Liver (tissue), 9 donors: ENCODE results near the gene CCR3. TPM values are rescaled to one million over a fixed set of nuclear protein-coding genes. Genes with fewer than 3 reads are reported as not detected.

Source experiments
- DNase-seq: peaks from one replicate; pipeline ENCODE4 v3.0.0-alpha.2; 2017; ENCODE audit warnings: low spot score
- H3K27ac ChIP-seq, 2 donors: one replicate each; pipeline ENCODE4 v1.7.0; 2013; ENCODE audit warnings: inconsistent platforms in 2 of 2, low read length in 2 of 2, control low read depth in 1 of 2, low read depth in 1 of 2, mild to moderate bottlenecking in 1 of 2
- H3K27me3 ChIP-seq, 4 donors: one replicate each; pipeline versions ENCODE4 v1.6.1 to v1.7.0; 2013; ENCODE audit warnings: low read length in 3 of 4, inconsistent platforms in 1 of 4, mild to moderate bottlenecking in 1 of 4, moderate library complexity in 1 of 4; ENCODE audit not compliant: control insufficient read depth in 4 of 4, insufficient read depth in 4 of 4
- H3K36me3 ChIP-seq, 4 donors: one replicate each; pipeline versions ENCODE4 v1.6.1 to v1.7.0; 2013; ENCODE audit warnings: low read length in 3 of 4, mild to moderate bottlenecking in 3 of 4, low read depth in 1 of 4, moderate library complexity in 1 of 4; ENCODE audit not compliant: control insufficient read depth in 4 of 4, insufficient read depth in 3 of 4
- H3K4me1 ChIP-seq, 4 donors: one replicate each; pipeline versions ENCODE4 v1.6.1 to v1.7.0; 2013; ENCODE audit warnings: low read length in 3 of 4, mild to moderate bottlenecking in 3 of 4, moderate library complexity in 1 of 4; ENCODE audit not compliant: control insufficient read depth in 4 of 4, insufficient read depth in 4 of 4
- H3K4me3 ChIP-seq, 3 donors: one replicate each; pipeline versions ENCODE4 v1.6.1 to v1.7.0; 2013; ENCODE audit warnings: low read length in 3 of 3, control low read depth in 1 of 3, low read depth in 1 of 3, mild to moderate bottlenecking in 1 of 3
- H3K9ac ChIP-seq, 2 donors: one replicate each; pipeline ENCODE4 v1.7.0; 2013; ENCODE audit warnings: low read length in 2 of 2, mild to moderate bottlenecking in 2 of 2, moderate library complexity in 2 of 2, control low read depth in 1 of 2, low read depth in 1 of 2
- H3K9me3 ChIP-seq, 4 donors: one replicate each; pipeline versions ENCODE4 v1.6.1 to v1.7.0; 2013; ENCODE audit warnings: low read length in 3 of 4; ENCODE audit not compliant: control insufficient read depth in 4 of 4
- ATF3 ChIP-seq: IDR thresholded peaks from 2 replicates; pipeline ENCODE4 v1.6.1; 2016; ENCODE audit warnings: antibody characterized with exemption
- CTCF ChIP-seq: fragments of 150-350 bp; IDR thresholded peaks from 2 replicates; pipeline ENCODE4 v1.5.1; 2017; ENCODE audit warnings: improper control_type of control experiment, low read depth, low read length; ENCODE audit not compliant: missing input control
- EGR1 ChIP-seq, 2 donors: IDR thresholded peaks; 2 replicates each; pipeline ENCODE4 v1.6.1; 2016 to 2018; ENCODE audit warnings: antibody characterized with exemption in 2 of 2, low read depth in 2 of 2
- FOXA1 ChIP-seq: IDR thresholded peaks from 2 replicates; pipeline ENCODE4 v1.6.1; 2016; ENCODE audit warnings: antibody characterized with exemption
- FOXA2 ChIP-seq: IDR thresholded peaks from 2 replicates; pipeline ENCODE4 v1.6.1; 2016; ENCODE audit warnings: antibody characterized with exemption
- GABPA ChIP-seq, 2 donors: IDR thresholded peaks in 1 of 2; conservative IDR thresholded peaks in 1 of 2; 2 replicates each; pipeline ENCODE4 v1.6.1; 2016; ENCODE audit warnings: antibody characterized with exemption in 2 of 2, mild to moderate bottlenecking in 1 of 2, moderate library complexity in 1 of 2
- HNF4A ChIP-seq, 2 donors: conservative IDR thresholded peaks; 2 replicates each; pipeline ENCODE4 v1.6.1; 2016; ENCODE audit warnings: antibody characterized with exemption in 2 of 2, mild to moderate bottlenecking in 2 of 2
- HNF4G ChIP-seq: IDR thresholded peaks from 2 replicates; pipeline ENCODE4 v1.6.1; 2016; ENCODE audit warnings: antibody characterized with exemption
- MAX ChIP-seq: IDR thresholded peaks from 2 replicates; pipeline ENCODE4 v1.6.1; 2016; ENCODE audit warnings: antibody characterized with exemption
- RAD21 ChIP-seq, 2 donors: IDR thresholded peaks; 2 replicates each; pipeline ENCODE4 v1.6.1; 2016; ENCODE audit warnings: antibody characterized with exemption in 2 of 2, mild to moderate bottlenecking in 2 of 2
- RXRA ChIP-seq, 2 donors: IDR thresholded peaks; 2 replicates each; pipeline ENCODE4 v1.6.1; 2017 to 2018; ENCODE audit warnings: antibody characterized with exemption in 2 of 2, mild to moderate bottlenecking in 1 of 2
- SP1 ChIP-seq: IDR thresholded peaks from 2 replicates; pipeline ENCODE4 v1.6.1; 2018; ENCODE audit warnings: antibody characterized with exemption, mild to moderate bottlenecking
- WGBS: extraction: QIAGEN DNeasy Blood & Tissue Kit; methylation state at CpG from one replicate; pipeline ENCODE4 v1.1.7; 2013; 5-methylcytosine and 5-hydroxymethylcytosine counted together
- polyA plus RNA-seq, 2 donors: library from polyadenylated mRNA; stranded (reverse) in 1 of 2; unstranded in 1 of 2; fragments of 200-250 nt in 1 of 2; fragments of >200 nt in 1 of 2; fragmentation: Nextera tagmentation in 1 of 2; extraction: Ambion mirVana in 1 of 2; gene quantifications; one replicate each; pipeline versions ENCODE4 v1.2.1 to v1.2.3, GENCODE V29; 2013 to 2015
- total RNA-seq, 2 donors: library from RNA; depleted of rRNA; stranded (reverse); fragments of >200 nt; gene quantifications; one replicate each; pipeline ENCODE4 v1.2.3, GENCODE V29; 2014
- TF ChIP-seq, protein P1 (sequence below): IDR thresholded peaks from 2 replicates; pipeline ENCODE4 v1.6.1; 2016; ENCODE audit warnings: antibody characterized with exemption
- TF ChIP-seq, protein P2 (sequence below): IDR thresholded peaks from 2 replicates; pipeline ENCODE4 v1.6.1; 2016; ENCODE audit warnings: antibody characterized with exemption, mild to moderate bottlenecking
- donor health status: healthy.
- donor health status: healthy.
- donor health status: healthy.
- donor health status: healthy.
- donor health status: healthy.

The CCR3 gene
- total and polyA plus RNA-seq, 4 donors, result 0.05 to 0.13 TPM; not detected in 2

GRCh38 chr3:46304739-46305138, 62.5 kb downstream of the CCR3 start:
- Histone ChIP-seq H3K27me3 (no peaks in the 10 kb centered on the region), H3K9me3 (no peaks in the 10 kb centered on the region), H3K4me1 (peaks cover 0 to 1% (median 0%) of the 10 kb centered on the region in 4 donors), H3K36me3 (no peaks in the 10 kb centered on the region), H3K27ac (no peak overlapping the region), H3K9ac (no peak overlapping the region), H3K4me3 (no peak overlapping the region)
- WGBS, result 87% methylated on average over 3 of the region's 3 CpGs
- TF ChIP-seq FOXA2 (no peak), GABPA (IDR thresholded peaks at IDR 0.05 in 1 of 2, conservative IDR thresholded peaks at IDR 0.05 in 1 of 2) (no peak), EGR1 (IDR thresholded peaks at IDR 0.05; ENCODE audit: low read depth in 2 of 2) (no peak), HNF4G (no peak), MAX (no peak), ATF3 (no peak), RXRA (IDR thresholded peaks at IDR 0.05) (no peak), SP1 (no peak), FOXA1 (no peak)
- TF ChIP-seq, protein P1, sequence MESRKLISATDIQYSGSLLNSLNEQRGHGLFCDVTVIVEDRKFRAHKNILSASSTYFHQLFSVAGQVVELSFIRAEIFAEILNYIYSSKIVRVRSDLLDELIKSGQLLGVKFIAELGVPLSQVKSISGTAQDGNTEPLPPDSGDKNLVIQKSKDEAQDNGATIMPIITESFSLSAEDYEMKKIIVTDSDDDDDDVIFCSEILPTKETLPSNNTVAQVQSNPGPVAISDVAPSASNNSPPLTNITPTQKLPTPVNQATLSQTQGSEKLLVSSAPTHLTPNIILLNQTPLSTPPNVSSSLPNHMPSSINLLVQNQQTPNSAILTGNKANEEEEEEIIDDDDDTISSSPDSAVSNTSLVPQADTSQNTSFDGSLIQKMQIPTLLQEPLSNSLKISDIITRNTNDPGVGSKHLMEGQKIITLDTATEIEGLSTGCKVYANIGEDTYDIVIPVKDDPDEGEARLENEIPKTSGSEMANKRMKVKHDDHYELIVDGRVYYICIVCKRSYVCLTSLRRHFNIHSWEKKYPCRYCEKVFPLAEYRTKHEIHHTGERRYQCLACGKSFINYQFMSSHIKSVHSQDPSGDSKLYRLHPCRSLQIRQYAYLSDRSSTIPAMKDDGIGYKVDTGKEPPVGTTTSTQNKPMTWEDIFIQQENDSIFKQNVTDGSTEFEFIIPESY, result no peak
- no peak for DNase-seq

DNA sequence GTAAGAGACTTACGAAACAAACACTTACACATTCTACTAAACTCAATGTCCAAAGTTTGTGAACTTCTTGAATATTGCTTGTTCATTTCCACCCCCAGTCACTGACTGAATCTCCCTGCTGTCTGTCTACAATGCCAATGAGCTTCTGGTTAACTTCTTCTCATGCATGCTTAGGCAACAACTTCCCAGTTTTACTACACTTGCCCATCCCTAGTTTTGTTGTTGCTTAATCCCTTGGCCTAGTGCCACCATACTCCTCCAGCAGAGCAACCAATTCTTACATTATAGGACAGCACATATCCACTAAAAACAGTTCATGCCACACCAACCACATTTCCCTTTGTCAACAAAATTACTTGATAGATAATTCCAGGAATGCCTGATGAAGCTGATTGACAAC, 70.7 kb downstream of the CCR3 start:
- Histone ChIP-seq H3K9me3 (no peaks in the 10 kb centered on the region), H3K27me3 (peaks cover 0 to 6% (median 0%) of the 10 kb centered on the region in 4 donors), H3K27ac (no peak overlapping the region), H3K4me1 (no peaks in the 10 kb centered on the region), H3K9ac (no peak overlapping the region), H3K36me3 (no peaks in the 10 kb centered on the region), H3K4me3 (no peak overlapping the region)
- no peak for TF ChIP-seq GABPA (IDR thresholded peaks at IDR 0.05 in 1 of 2, conservative IDR thresholded peaks at IDR 0.05 in 1 of 2)
- TF ChIP-seq RAD21 (IDR thresholded peaks at IDR 0.05), result peak in 1 of 2 donors; percentile 7
- TF ChIP-seq MAX, result peak; percentile 44
- no peak for TF ChIP-seq HNF4A (conservative IDR thresholded peaks at IDR 0.05)
- WGBS, result 75% methylated on average over 1 of the region's 1 CpG
- DNase-seq, result no peak

DNA sequence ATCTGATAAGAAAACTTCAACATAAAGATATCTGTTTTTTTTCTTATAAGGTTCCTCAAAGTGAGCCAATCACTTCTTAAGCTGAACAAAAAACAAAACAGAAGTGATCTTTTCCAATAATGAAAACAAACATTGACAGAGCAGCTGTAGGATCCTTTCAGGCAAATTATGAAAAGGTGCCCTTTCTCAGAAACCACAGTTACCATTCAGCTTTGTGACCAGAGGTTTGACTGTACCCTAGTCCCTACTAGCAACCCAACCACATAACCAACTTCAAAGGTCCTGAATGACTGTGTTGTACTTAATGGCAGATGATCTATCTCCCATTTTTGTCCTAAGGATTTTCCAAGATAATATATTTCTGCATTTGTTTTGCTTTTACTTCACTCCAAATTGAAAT, 72.3 kb downstream of the CCR3 start:
- TF ChIP-seq RAD21 (IDR thresholded peaks at IDR 0.05) (no peak), CTCF (no peak), HNF4A (conservative IDR thresholded peaks at IDR 0.05) (no peak), RXRA (IDR thresholded peaks at IDR 0.05) (no peak), SP1 (no peak), GABPA (IDR thresholded peaks at IDR 0.05 in 1 of 2, conservative IDR thresholded peaks at IDR 0.05 in 1 of 2) (no peak), HNF4G (no peak)
- TF ChIP-seq, protein P2, sequence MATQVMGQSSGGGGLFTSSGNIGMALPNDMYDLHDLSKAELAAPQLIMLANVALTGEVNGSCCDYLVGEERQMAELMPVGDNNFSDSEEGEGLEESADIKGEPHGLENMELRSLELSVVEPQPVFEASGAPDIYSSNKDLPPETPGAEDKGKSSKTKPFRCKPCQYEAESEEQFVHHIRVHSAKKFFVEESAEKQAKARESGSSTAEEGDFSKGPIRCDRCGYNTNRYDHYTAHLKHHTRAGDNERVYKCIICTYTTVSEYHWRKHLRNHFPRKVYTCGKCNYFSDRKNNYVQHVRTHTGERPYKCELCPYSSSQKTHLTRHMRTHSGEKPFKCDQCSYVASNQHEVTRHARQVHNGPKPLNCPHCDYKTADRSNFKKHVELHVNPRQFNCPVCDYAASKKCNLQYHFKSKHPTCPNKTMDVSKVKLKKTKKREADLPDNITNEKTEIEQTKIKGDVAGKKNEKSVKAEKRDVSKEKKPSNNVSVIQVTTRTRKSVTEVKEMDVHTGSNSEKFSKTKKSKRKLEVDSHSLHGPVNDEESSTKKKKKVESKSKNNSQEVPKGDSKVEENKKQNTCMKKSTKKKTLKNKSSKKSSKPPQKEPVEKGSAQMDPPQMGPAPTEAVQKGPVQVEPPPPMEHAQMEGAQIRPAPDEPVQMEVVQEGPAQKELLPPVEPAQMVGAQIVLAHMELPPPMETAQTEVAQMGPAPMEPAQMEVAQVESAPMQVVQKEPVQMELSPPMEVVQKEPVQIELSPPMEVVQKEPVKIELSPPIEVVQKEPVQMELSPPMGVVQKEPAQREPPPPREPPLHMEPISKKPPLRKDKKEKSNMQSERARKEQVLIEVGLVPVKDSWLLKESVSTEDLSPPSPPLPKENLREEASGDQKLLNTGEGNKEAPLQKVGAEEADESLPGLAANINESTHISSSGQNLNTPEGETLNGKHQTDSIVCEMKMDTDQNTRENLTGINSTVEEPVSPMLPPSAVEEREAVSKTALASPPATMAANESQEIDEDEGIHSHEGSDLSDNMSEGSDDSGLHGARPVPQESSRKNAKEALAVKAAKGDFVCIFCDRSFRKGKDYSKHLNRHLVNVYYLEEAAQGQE, result no peak
- no peak for DNase-seq
- no peaks in the 10 kb centered on the region for H3K9me3 ChIP-seq

More for the DNA sequence above, 72.3 kb downstream of the CCR3 start:
- Histone ChIP-seq H3K27ac (no peak overlapping the region), H3K9ac (no peak overlapping the region), H3K4me1 (no peaks in the 10 kb centered on the region), H3K36me3 (no peaks in the 10 kb centered on the region), H3K27me3 (peaks cover 0 to 6% (median 0%) of the 10 kb centered on the region in 4 donors), H3K4me3 (no peak overlapping the region)
